A549 treated with Hydrocortisone at 1 μM for 4 hours (cell line): ENCODE results near the gene FBRS. TPM values are rescaled to one million over a fixed set of nuclear protein-coding genes. Genes with fewer than 3 reads are reported as not detected.

Experiments used
- total RNA-seq: library from RNA; stranded (reverse); fragments of 200-300 nt; extraction: Qiagen RNA extraction; gene quantifications from 5 replicates; pipeline ENCODE4 v1.2.3, GENCODE V29; 2022

FBRS gene
- 35.0 to 40.4 TPM (median 39.7 TPM) in 5 replicates for total RNA-seq

DNA sequence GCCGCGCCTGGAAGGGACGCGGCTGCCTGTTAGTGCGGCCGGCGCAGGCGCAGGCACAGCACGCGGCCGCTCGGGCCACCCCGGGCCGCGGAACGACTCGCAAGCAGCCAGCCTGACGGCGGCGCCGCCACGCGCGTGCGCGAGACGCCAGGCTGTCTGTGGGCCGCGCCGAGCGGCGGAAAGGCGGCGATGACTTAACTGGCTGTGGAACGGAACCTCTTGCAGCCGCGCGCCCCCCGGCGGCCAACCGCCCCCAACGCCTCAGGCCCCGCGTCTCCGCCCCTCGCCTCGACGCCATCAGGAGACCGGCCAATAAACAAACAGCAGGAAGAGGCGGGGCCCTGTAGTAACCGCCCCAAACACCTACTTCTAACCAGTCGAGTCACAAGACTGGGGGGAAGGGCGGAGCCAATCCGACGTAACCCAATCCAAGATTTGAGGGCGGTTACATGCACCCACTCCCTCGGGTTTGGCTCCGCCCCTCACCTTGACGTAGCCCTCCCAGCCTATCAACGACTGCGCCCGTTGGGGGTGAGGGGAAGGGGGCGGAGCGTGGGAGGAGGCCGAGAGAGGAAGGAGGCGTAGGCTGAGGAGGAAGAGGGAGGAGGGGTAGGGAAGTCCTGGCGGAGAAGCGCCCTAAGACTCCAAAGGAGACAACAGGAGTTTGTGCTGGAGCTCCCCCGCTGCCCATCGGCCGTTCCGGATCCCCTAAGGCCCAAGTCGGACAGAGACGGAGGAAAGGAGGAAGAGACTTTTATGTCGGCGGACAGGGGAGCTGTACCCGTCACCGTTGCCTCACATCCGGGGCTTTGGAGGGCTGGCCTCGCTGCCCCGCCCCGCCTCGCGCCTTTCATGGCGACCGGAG lies at the start of gene FBRS:
TSS of gene FBRS (plus strand) at position 566 of the 865 bp plus-strand sequence. CDS start 1,088 bp downstream, outside the sequence.

DNA sequence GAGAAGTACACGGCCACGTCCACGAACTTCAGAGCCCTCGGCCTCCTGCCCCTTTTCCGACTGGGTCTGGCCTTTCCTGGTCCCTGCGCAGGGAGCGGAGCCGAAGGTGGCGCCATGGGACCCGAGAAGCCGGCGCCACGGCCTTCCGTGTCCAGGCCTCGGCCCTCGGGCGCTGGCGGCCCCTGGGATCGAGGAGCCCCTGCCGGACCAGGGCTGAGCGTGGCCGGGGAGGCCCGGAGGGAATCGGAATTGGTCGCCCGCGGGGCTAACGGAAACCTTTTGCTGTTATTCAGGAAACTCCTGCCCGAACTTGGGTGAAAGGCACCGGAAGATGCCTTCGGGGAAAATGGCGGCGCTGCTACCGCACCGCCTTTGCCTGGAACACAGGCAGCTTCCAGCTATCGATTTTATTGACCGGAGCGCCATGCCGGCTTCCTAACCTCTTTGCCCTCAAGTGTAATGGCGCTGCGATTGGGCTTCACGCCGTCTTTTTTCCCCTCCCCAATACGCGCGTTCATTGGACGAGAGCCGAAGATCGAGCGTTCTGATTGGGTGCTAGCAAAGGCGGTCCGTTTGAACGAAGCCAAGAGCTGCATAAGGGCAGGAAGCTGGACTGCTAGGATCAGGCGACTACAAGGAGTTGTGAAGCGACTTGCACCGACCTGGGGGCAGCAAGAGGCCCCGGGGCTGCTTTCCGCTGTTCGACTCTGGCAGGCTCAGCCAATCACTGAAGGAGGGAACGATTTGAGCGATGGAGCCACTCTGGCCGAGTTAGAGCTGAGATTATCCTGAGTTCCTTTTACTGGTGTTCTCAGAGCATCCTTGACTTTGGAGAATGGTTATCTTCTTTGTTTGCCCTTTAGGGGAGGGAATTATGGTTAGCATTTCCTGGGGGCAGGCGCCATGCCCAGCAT lies 48.0 kb upstream of the FBRS start, which contains the start of gene ZNF689:
TSS of gene ZNF689 (minus strand) at position 464 of the 914 bp plus-strand sequence. CDS start at position 116, 348 bp downstream.

DNA sequence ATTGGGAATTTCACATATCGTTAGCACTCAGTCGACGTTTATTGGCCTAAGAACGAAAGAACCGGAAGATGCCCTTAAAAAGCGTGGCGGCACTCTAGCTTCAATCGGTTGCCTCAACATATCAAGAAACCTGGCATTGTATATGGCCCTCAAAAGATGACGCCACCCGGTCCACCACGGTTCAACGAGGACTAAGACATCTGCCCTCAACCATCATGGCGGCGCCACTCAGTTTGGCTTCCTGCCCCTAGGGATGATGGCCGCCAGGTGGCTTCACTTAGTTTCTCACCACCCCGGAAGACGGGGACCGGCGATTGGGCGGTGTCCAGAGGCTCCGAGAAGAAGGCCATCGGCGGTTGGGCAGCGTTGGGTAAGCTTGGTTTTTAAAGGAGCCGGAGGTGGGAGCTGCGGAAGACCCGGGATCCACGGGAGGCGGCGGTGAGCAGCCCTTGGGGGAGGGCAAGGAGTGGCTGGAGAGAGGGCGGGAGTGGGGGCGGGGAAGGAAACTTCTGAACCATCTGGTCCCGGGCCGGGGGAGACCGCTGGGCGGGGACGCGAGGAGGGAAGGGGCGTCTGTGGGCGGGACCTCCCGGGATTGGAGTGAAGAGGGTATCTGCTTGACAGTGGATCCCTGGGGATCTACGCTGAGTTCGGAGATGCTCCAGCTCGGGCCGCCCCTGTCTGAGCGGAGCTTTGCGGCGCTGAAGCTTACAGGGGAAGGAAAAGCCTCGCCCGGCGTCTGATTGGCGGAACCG lies 7.7 kb upstream of the FBRS start, which contains the start of gene PRR14:
TSS of gene PRR14 (plus strand) at position 592 of the 755 bp plus-strand sequence. CDS start 686 bp downstream, outside the sequence.

DNA sequence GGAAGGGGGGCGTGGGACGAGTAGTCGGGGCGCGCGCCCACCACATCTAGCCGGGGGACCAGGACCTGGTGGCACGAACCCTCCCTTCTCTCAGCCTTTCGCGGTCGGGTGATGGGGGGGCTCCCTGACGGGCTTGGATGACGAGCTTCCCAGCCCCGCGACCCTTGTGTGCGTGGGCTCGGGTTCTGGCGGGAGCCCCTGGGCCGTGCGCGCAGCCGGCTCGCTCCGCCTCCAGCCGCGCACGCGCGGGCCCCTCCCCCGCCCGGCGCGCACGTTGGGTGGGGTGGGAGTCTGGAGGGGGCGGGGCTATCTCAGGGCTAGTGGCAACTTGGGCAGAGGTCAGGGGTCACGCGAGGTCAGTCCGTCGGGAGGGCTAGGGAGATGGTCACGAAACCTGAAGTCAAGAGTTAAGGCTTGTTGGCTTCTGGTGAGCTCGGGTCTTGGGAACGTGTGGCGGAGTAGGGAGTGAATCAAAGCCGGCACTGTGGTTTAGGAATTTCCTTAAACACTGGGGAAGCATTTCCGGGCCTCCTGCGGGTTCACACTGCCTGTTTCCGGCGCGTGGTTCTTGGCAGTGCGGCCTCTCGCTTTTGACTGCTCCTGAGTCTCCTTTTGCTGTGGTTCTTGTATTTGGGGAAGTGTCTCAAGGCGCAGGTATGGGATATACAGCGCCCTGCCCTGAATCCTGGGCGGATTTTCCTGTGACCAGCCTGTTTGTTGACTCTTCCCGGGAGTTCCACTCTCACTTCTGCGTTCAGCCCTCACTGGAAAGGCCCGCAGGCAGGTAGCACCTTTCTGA lies 40.8 kb downstream of the FBRS start, which contains the start of gene SRCAP:
TSS of gene SRCAP (plus strand) at position 356 of the 799 bp plus-strand sequence. CDS start 1,654 bp downstream, outside the sequence.

Other genes starting within 250 kb of the FBRS start
- gene DCTPP1, start 228.4 kb upstream of the FBRS start, total RNA-seq: 106 to 133 TPM (median 129 TPM) in 5 replicates
- 45.4 to 50.6 TPM (median 46.4 TPM) in 5 replicates for gene SEPHS2, start 212.6 kb upstream of the FBRS start, total RNA-seq
- 0.03 to 0.18 TPM (median 0.09 TPM) in 5 replicates for gene ITGAL, start 185.7 kb upstream of the FBRS start, total RNA-seq
- 43.1 to 47.3 TPM (median 44.9 TPM) in 5 replicates for gene ZNF768, start 131.9 kb upstream of the FBRS start, total RNA-seq
- gene ZNF747, start 123.6 kb upstream of the FBRS start, total RNA-seq: 4.0 to 5.0 TPM (median 4.5 TPM) in 5 replicates
- 5.1 to 6.1 TPM (median 5.6 TPM) in 5 replicates for gene ZNF764, start 100.1 kb upstream of the FBRS start, total RNA-seq
- gene ZNF688, start 86.7 kb upstream of the FBRS start, total RNA-seq: 5.9 to 6.7 TPM (median 6.1 TPM) in 5 replicates
- gene ZNF785, start 72.7 kb upstream of the FBRS start, total RNA-seq: not detected in 5 replicates
- gene ZNF689, start 48.0 kb upstream of the FBRS start, total RNA-seq: 7.5 to 9.3 TPM (median 8.4 TPM) in 5 replicates
- 19.7 to 26.6 TPM (median 24.4 TPM) in 5 replicates for gene PRR14, start 7.5 kb upstream of the FBRS start, total RNA-seq
- 12.3 to 22.3 TPM (median 21.9 TPM) in 5 replicates for gene SRCAP, start 40.7 kb downstream of the FBRS start, total RNA-seq
- gene PHKG2, start 90.0 kb downstream of the FBRS start, total RNA-seq: 21.9 to 27.8 TPM (median 25.2 TPM) in 5 replicates
- 5.2 to 9.2 TPM (median 8.2 TPM) in 5 replicates for gene CFAP119, start 103.6 kb downstream of the FBRS start, total RNA-seq
- 77.1 to 81.7 TPM (median 80.2 TPM) in 5 replicates for gene RNF40, start 103.9 kb downstream of the FBRS start, total RNA-seq
- 16.2 to 21.3 TPM (median 17.3 TPM) in 5 replicates for gene ZNF629, start 128.8 kb downstream of the FBRS start, total RNA-seq
- gene BCL7C, start 235.6 kb downstream of the FBRS start, total RNA-seq: 23.6 to 42.5 TPM (median 40.9 TPM) in 5 replicates
- gene CTF1, start 238.2 kb downstream of the FBRS start, total RNA-seq: 0.16 to 0.32 TPM (median 0.18 TPM) in 5 replicates